Suprapubic skin (tissue), 3 donors: Measurements from ENCODE around the gene C1orf174.

Experiments used
- EP300 ChIP-seq: sonication (generic); formaldehyde crosslinking; IDR thresholded peaks from one replicate; pipeline ENCODE4 v1.6.1; 2017; ENCODE audit warnings: antibody characterized with exemption
- TF ChIP-seq, protein P1 (sequence below), 2 donors: fragments of 200-600 bp in 1 of 2; fragments of 450-650 bp in 1 of 2; sonication (generic) in 1 of 2; IDR thresholded peaks; one replicate each; pipeline ENCODE4 v1.5.1; 2016 to 2019; ENCODE audit warnings: antibody characterized with exemption in 2 of 2, mild to moderate bottlenecking in 1 of 2, moderate library complexity in 1 of 2

DNA sequence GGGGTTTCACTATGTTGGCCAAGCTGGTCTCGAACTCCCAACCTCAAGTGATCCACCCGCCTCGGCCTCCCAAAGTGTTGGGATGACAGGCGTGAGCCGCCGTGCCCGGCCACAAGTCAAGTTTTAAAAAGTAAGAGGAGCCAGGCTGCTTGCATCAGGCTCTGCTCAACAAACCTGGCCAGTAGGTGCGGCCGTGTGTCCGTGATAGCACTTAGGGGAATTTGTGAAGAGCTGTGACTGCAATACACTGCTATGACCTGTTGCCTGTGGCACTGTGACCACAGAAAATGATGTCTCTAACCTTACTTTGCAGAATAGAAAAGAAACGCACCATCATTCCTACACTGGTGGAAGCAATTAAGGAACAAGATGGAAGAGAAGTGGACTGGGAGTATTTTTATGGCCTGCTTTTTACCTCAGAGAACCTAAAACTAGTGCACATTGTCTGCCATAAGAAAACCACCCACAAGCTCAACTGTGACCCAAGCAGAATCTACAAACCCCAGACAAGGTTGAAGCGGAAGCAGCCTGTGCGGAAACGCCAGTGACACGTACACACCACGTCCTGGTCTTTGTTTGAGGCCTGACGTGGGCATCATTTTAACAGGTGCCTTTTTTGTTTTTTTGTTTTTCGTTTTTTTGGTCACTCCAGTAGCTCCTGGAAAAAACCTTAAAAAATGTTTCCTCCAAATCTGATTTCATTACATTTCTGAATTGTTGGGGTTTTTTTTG lies 16.7 kb downstream of the C1orf174 start:
- TF ChIP-seq, protein P1, sequence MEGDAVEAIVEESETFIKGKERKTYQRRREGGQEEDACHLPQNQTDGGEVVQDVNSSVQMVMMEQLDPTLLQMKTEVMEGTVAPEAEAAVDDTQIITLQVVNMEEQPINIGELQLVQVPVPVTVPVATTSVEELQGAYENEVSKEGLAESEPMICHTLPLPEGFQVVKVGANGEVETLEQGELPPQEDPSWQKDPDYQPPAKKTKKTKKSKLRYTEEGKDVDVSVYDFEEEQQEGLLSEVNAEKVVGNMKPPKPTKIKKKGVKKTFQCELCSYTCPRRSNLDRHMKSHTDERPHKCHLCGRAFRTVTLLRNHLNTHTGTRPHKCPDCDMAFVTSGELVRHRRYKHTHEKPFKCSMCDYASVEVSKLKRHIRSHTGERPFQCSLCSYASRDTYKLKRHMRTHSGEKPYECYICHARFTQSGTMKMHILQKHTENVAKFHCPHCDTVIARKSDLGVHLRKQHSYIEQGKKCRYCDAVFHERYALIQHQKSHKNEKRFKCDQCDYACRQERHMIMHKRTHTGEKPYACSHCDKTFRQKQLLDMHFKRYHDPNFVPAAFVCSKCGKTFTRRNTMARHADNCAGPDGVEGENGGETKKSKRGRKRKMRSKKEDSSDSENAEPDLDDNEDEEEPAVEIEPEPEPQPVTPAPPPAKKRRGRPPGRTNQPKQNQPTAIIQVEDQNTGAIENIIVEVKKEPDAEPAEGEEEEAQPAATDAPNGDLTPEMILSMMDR (IDR thresholded peaks at IDR 0.05) = no peak
- TF ChIP-seq EP300 = no peak
